ENCODE data around the gene KCNIP4. TPM values are rescaled to one million over a fixed set of nuclear protein-coding genes. Genes with fewer than 3 reads are reported as not detected.

KCNIP4 gene
- total and polyA plus RNA-seq, 2 of the 8 experiments (the other 6 are each of a cell fraction or from before 2014, with no cell fraction given) = 0.06 TPM; not detected in 1

DNA sequence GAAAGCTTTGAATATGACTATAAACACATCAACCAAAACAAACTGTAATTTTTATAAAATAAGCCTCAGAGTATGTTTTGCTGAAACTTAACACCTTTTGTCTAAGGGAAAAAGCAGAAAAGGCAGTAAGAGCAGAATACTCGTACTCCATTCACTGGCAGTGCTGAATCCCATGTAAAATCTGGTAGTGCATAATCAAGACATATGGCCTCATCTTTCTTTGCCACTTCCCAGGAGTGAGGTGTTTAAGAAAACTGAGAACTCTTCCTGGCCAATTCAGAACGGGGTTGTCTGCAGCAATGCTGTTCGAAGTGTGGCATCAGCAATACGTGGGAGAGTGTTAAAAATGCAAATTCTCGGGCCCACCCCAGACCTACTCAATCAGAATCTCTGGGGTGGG lies 946.3 kb downstream of the KCNIP4 start (continued):
- TF ChIP-seq, protein P1, sequence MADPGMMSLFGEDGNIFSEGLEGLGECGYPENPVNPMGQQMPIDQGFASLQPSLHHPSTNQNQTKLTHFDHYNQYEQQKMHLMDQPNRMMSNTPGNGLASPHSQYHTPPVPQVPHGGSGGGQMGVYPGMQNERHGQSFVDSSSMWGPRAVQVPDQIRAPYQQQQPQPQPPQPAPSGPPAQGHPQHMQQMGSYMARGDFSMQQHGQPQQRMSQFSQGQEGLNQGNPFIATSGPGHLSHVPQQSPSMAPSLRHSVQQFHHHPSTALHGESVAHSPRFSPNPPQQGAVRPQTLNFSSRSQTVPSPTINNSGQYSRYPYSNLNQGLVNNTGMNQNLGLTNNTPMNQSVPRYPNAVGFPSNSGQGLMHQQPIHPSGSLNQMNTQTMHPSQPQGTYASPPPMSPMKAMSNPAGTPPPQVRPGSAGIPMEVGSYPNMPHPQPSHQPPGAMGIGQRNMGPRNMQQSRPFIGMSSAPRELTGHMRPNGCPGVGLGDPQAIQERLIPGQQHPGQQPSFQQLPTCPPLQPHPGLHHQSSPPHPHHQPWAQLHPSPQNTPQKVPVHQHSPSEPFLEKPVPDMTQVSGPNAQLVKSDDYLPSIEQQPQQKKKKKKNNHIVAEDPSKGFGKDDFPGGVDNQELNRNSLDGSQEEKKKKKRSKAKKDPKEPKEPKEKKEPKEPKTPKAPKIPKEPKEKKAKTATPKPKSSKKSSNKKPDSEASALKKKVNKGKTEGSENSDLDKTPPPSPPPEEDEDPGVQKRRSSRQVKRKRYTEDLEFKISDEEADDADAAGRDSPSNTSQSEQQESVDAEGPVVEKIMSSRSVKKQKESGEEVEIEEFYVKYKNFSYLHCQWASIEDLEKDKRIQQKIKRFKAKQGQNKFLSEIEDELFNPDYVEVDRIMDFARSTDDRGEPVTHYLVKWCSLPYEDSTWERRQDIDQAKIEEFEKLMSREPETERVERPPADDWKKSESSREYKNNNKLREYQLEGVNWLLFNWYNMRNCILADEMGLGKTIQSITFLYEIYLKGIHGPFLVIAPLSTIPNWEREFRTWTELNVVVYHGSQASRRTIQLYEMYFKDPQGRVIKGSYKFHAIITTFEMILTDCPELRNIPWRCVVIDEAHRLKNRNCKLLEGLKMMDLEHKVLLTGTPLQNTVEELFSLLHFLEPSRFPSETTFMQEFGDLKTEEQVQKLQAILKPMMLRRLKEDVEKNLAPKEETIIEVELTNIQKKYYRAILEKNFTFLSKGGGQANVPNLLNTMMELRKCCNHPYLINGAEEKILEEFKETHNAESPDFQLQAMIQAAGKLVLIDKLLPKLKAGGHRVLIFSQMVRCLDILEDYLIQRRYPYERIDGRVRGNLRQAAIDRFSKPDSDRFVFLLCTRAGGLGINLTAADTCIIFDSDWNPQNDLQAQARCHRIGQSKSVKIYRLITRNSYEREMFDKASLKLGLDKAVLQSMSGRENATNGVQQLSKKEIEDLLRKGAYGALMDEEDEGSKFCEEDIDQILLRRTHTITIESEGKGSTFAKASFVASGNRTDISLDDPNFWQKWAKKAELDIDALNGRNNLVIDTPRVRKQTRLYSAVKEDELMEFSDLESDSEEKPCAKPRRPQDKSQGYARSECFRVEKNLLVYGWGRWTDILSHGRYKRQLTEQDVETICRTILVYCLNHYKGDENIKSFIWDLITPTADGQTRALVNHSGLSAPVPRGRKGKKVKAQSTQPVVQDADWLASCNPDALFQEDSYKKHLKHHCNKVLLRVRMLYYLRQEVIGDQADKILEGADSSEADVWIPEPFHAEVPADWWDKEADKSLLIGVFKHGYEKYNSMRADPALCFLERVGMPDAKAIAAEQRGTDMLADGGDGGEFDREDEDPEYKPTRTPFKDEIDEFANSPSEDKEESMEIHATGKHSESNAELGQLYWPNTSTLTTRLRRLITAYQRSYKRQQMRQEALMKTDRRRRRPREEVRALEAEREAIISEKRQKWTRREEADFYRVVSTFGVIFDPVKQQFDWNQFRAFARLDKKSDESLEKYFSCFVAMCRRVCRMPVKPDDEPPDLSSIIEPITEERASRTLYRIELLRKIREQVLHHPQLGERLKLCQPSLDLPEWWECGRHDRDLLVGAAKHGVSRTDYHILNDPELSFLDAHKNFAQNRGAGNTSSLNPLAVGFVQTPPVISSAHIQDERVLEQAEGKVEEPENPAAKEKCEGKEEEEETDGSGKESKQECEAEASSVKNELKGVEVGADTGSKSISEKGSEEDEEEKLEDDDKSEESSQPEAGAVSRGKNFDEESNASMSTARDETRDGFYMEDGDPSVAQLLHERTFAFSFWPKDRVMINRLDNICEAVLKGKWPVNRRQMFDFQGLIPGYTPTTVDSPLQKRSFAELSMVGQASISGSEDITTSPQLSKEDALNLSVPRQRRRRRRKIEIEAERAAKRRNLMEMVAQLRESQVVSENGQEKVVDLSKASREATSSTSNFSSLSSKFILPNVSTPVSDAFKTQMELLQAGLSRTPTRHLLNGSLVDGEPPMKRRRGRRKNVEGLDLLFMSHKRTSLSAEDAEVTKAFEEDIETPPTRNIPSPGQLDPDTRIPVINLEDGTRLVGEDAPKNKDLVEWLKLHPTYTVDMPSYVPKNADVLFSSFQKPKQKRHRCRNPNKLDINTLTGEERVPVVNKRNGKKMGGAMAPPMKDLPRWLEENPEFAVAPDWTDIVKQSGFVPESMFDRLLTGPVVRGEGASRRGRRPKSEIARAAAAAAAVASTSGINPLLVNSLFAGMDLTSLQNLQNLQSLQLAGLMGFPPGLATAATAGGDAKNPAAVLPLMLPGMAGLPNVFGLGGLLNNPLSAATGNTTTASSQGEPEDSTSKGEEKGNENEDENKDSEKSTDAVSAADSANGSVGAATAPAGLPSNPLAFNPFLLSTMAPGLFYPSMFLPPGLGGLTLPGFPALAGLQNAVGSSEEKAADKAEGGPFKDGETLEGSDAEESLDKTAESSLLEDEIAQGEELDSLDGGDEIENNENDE (IDR thresholded peaks at IDR 0.05; ENCODE audit: insufficient replicate concordance, low read length) = no peak
- no peak for TF ChIP-seq EZH2 (IDR thresholded peaks at IDR 0.05; ENCODE audit: low read depth, low read length, severe bottlenecking)

Measured in H1 (cell line).